Ureter (tissue), 1 donor: ENCODE results near the gene METTL24. TPM values are rescaled to one million over a fixed set of nuclear protein-coding genes. Genes with fewer than 3 reads are reported as not detected.
"Not testable (repeated sequence)": the region's sequence is repeated elsewhere in the genome, so short reads cannot be mapped to it uniquely, and the experiment has no call there.

Source experiments
- DNase-seq: peaks from one replicate; pipeline ENCODE4 v3.0.0-alpha.2; 2020; ENCODE audit warnings: low spot score
- total RNA-seq: library from RNA; stranded (reverse); gene quantifications from one replicate; pipeline ENCODE4 v1.2.4, GENCODE V29; 2023
- donor health status: DM: yes; HTN: yes; CAD: no.

Gene METTL24
- total RNA-seq, 1 donor from 2014 or later, result 8.1 TPM

- DNase-seq, result no peak
These were observed 92.9 kb downstream of the METTL24 start for GRCh38 chr6:110265273-110265672.

GRCh38 chr6:110256366-110256765 lies 101.8 kb downstream of the METTL24 start:
- DNase-seq, result no peak

GRCh38 chr6:110255211-110255750 lies 102.9 kb downstream of the METTL24 start:
- no peak for DNase-seq

- DNase-seq, result no peak
These were observed 107.3 kb downstream of the METTL24 start for GRCh38 chr6:110250838-110251237.

- DNase-seq, result no peak
These were observed 108.1 kb downstream of the METTL24 start for GRCh38 chr6:110250058-110250457.

GRCh38 chr6:110246900-110247546 lies 111.1 kb downstream of the METTL24 start:
- DNase-seq, result no peak

GRCh38 chr6:110246378-110246777 lies 111.8 kb downstream of the METTL24 start:
- DNase-seq, result no peak

- DNase-seq, result not testable (repeated sequence)
These were observed 113.5 kb downstream of the METTL24 start for GRCh38 chr6:110244621-110245020.

- DNase-seq, result no peak
These were observed 118.4 kb downstream of the METTL24 start for GRCh38 chr6:110239526-110240274.

- DNase-seq, result not testable (repeated sequence)
These were observed 122.1 kb downstream of the METTL24 start for GRCh38 chr6:110236007-110236406.

- DNase-seq, result no peak
These were observed 124.3 kb downstream of the METTL24 start for GRCh38 chr6:110233770-110234374.

GRCh38 chr6:110232450-110232849 lies 125.7 kb downstream of the METTL24 start:
- DNase-seq, result no peak

GRCh38 chr6:110226261-110226660 lies 131.9 kb downstream of the METTL24 start:
- no peak for DNase-seq

GRCh38 chr6:110221738-110222137 lies 136.4 kb downstream of the METTL24 start:
- no peak for DNase-seq

- no peak for DNase-seq
These were observed 140.9 kb downstream of the METTL24 start for GRCh38 chr6:110217266-110217665.

- DNase-seq, result no peak
These were observed 142.0 kb downstream of the METTL24 start for GRCh38 chr6:110216140-110216539.

GRCh38 chr6:110214338-110214737 lies 143.8 kb downstream of the METTL24 start:
- DNase-seq, result no peak

- no peak for DNase-seq
These were observed 146.4 kb downstream of the METTL24 start for GRCh38 chr6:110211753-110212152.

- no peak for DNase-seq
These were observed 150.5 kb downstream of the METTL24 start for GRCh38 chr6:110207652-110208051.

GRCh38 chr6:110201151-110201884 lies 156.8 kb downstream of the METTL24 start:
- DNase-seq, result no peak

GRCh38 chr6:110198561-110198960 lies 159.6 kb downstream of the METTL24 start:
- DNase-seq, result no peak

GRCh38 chr6:110196874-110197273 lies 161.3 kb downstream of the METTL24 start:
- DNase-seq, result no peak
